Uterus (tissue), 2 donors: ENCODE measurements around the gene CD3G.

Experiments used
- CTCF ChIP-seq, 4 experiments: fragments of 200-600 bp in 2 of 4; fragments of 450-650 bp in 2 of 4; sonication (generic) in 2 of 4; IDR thresholded peaks; one replicate each; pipeline ENCODE4 v1.5.1; 2016 to 2019; ENCODE audit warnings: antibody characterized with exemption in 4 of 4, mild to moderate bottlenecking in 2 of 4, moderate library complexity in 1 of 4
- POLR2A ChIP-seq, 2 donors: fragments of 450-650 bp; IDR thresholded peaks; one replicate each; pipeline ENCODE4 v1.6.1; 2016; ENCODE audit warnings: antibody characterized with exemption in 2 of 2, mild to moderate bottlenecking in 1 of 2, moderate library complexity in 1 of 2

- TF ChIP-seq CTCF (IDR thresholded peaks at IDR 0.05) (no peak), POLR2A (IDR thresholded peaks at IDR 0.05) (no peak)
Observed at GRCh38 chr11:118341815-118342489, 2.2 kb upstream of the CD3G start.
